NCI-H2029 (cell line): ENCODE measurements around the gene LDB3.

ENCODE experiments used
- DNase-seq: peaks from one replicate; lab custom pipeline; 2025; lab: John Stamatoyannopoulos, UW

The LDB3 gene

GRCh38 chr10:86685893-86686632 lies 17.8 kb downstream of the LDB3 start:
- no peak for DNase-seq

- no peak for DNase-seq
Observed at GRCh38 chr10:86686972-86687371, 18.7 kb downstream of the LDB3 start.

GRCh38 chr10:86687750-86688149 lies 19.4 kb downstream of the LDB3 start:
- DNase-seq = no peak

GRCh38 chr10:86688398-86688921 lies 20.1 kb downstream of the LDB3 start:
- no peak for DNase-seq

GRCh38 chr10:86689146-86689545 lies 20.8 kb downstream of the LDB3 start:
- no peak for DNase-seq

- DNase-seq = no peak
Observed at GRCh38 chr10:86690231-86690630, 21.9 kb downstream of the LDB3 start.

GRCh38 chr10:86690657-86691084 lies 22.4 kb downstream of the LDB3 start:
- DNase-seq = no peak

GRCh38 chr10:86691333-86692022 lies 23.2 kb downstream of the LDB3 start:
- DNase-seq = no peak

GRCh38 chr10:86692023-86692514 lies 23.8 kb downstream of the LDB3 start:
- no peak for DNase-seq

- no peak for DNase-seq
Observed at GRCh38 chr10:86692664-86693063, 24.4 kb downstream of the LDB3 start.

- no peak for DNase-seq
Observed at GRCh38 chr10:86693275-86693674, 25.0 kb downstream of the LDB3 start.

- no peak for DNase-seq
Observed at GRCh38 chr10:86693721-86694369, 25.5 kb downstream of the LDB3 start.

GRCh38 chr10:86698207-86698940 lies 30.1 kb downstream of the LDB3 start:
- DNase-seq = no peak

- DNase-seq = no peak
Observed at GRCh38 chr10:86699125-86699524, 30.8 kb downstream of the LDB3 start.

- DNase-seq = no peak
Observed at GRCh38 chr10:86699541-86699940, 31.2 kb downstream of the LDB3 start.

GRCh38 chr10:86699991-86700840 lies 31.9 kb downstream of the LDB3 start:
- DNase-seq = no peak

GRCh38 chr10:86700851-86701617 lies 32.7 kb downstream of the LDB3 start:
- no peak for DNase-seq

GRCh38 chr10:86703176-86703575 lies 34.9 kb downstream of the LDB3 start:
- DNase-seq = no peak

GRCh38 chr10:86705139-86705538 lies 36.8 kb downstream of the LDB3 start:
- no peak for DNase-seq

GRCh38 chr10:86705905-86706304 lies 37.6 kb downstream of the LDB3 start:
- no peak for DNase-seq
